Measurements from ENCODE around the gene CYRIA.
A peak's percentile ranks its signal among the peaks of the same experiment; 100 is the strongest.

The CYRIA gene

GRCh38 chr2:16655445-16655837 lies 10.2 kb downstream of the CYRIA start:
- no peak for TF ChIP-seq CTCF (IDR thresholded peaks at IDR 0.05; ENCODE audit: low read depth, low read length, missing control alignments)

GRCh38 chr2:16654833-16655444 lies 10.7 kb downstream of the CYRIA start:
- DNase-seq (ENCODE audit: low read depth): no peak
- TF ChIP-seq CTCF (IDR thresholded peaks at IDR 0.05; ENCODE audit: low read depth, low read length, missing control alignments): no peak
- in situ Hi-C loops (cut with HindIII; ENCODE audit: low sequenced_read_pairs): no loop called here
- no peak overlapping the region for H3K4me3 ChIP-seq (ENCODE audit: low read depth, low read length)

More at GRCh38 chr2:16655445-16655837, 10.2 kb downstream of the CYRIA start:
- in situ Hi-C loops (cut with HindIII; ENCODE audit: low sequenced_read_pairs): no loop called here
- H3K4me3 ChIP-seq (ENCODE audit: low read depth, low read length): no peak overlapping the region
- no peak for DNase-seq (ENCODE audit: low read depth)

- TF ChIP-seq CTCF (IDR thresholded peaks at IDR 0.05; ENCODE audit: low read depth, low read length, missing control alignments): no peak
- in situ Hi-C loops (cut with HindIII; ENCODE audit: low sequenced_read_pairs): no loop called here
- no peak overlapping the region for H3K4me3 ChIP-seq (ENCODE audit: low read depth, low read length)
- no peak for DNase-seq (ENCODE audit: low read depth)
Measured at GRCh38 chr2:16653799-16654198, 11.8 kb downstream of the CYRIA start.

GRCh38 chr2:16653083-16653375 lies 12.6 kb downstream of the CYRIA start:
- no peak for TF ChIP-seq CTCF (IDR thresholded peaks at IDR 0.05; ENCODE audit: low read depth, low read length, missing control alignments)
- in situ Hi-C loops (cut with HindIII; ENCODE audit: low sequenced_read_pairs): no loop called here
- no peak for DNase-seq (ENCODE audit: low read depth)
- H3K4me3 ChIP-seq (ENCODE audit: low read depth, low read length): no peak overlapping the region

GRCh38 chr2:16652296-16653082 lies 13.1 kb downstream of the CYRIA start:
- in situ Hi-C loops (cut with HindIII; ENCODE audit: low sequenced_read_pairs): no loop called here
- DNase-seq (ENCODE audit: low read depth): peak; percentile 53
- H3K4me3 ChIP-seq (ENCODE audit: low read depth, low read length): no peak overlapping the region
- no peak for TF ChIP-seq CTCF (IDR thresholded peaks at IDR 0.05; ENCODE audit: low read depth, low read length, missing control alignments)

GRCh38 chr2:16650287-16651249 lies 15.1 kb downstream of the CYRIA start:
- peak; percentile 68 for DNase-seq (ENCODE audit: low read depth)
- peak overlapping the region; percentile 23 for H3K4me3 ChIP-seq (ENCODE audit: low read depth, low read length)
- in situ Hi-C loops (cut with HindIII; ENCODE audit: low sequenced_read_pairs): no loop called here
- no peak for TF ChIP-seq CTCF (IDR thresholded peaks at IDR 0.05; ENCODE audit: low read depth, low read length, missing control alignments)
